ENCODE results near the gene CERT1. TPM values are rescaled to one million over a fixed set of nuclear protein-coding genes. Genes with fewer than 3 reads are reported as not detected.

CERT1 gene
- total RNA-seq, 1 donor from 2014 or later, result 38.3 TPM

DNA sequence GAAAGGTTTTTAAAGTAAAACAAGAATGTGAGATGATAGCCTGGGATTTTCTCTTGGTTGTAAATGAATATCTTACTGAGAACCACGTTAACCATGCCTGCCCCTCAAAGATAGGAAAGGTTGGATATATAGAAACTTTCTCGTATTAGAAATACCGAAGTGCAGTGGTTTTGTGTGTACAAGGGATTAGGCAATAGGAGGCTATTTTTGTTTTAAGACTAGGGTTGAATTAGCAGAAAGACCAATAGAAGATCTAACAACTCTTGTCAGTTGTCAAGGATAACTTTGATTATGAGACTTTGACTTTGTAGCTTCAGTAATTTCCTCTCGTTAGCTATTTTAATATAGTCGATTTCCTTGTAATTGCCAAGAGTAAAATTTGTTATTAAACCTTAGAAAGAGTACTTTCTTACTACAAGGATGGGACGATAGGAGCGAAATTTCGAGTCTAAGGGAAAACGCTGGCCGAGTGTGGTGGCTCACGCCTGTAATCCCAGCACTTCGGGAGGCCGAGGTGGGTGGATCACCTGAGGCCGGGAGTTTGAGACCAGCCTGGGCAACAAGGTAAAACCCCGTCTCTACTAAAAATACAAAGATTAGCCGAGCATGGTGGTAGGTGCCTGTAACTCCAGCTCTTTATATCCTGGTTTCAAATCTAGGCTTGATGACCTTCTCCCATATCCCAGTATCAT is 1.1 kb upstream of the CERT1 start:
- Mint-ChIP-seq H3K4me3 (peak overlapping the region; percentile 98), H3K4me1 (peaks cover 37% of the 10 kb centered on the region), H3K9me3 (peaks cover 9% of the 10 kb centered on the region), H3K27me3 (ENCODE audit: low read depth) (no peaks in the 10 kb centered on the region), H3K36me3 (peaks cover 9% of the 10 kb centered on the region), H3K27ac (peak overlapping the region; percentile 98)
- no peak for DNase-seq (ENCODE audit: low spot score in 2 of 2, unreplicated experiment in 2 of 2)
- TF ChIP-seq, protein P1, sequence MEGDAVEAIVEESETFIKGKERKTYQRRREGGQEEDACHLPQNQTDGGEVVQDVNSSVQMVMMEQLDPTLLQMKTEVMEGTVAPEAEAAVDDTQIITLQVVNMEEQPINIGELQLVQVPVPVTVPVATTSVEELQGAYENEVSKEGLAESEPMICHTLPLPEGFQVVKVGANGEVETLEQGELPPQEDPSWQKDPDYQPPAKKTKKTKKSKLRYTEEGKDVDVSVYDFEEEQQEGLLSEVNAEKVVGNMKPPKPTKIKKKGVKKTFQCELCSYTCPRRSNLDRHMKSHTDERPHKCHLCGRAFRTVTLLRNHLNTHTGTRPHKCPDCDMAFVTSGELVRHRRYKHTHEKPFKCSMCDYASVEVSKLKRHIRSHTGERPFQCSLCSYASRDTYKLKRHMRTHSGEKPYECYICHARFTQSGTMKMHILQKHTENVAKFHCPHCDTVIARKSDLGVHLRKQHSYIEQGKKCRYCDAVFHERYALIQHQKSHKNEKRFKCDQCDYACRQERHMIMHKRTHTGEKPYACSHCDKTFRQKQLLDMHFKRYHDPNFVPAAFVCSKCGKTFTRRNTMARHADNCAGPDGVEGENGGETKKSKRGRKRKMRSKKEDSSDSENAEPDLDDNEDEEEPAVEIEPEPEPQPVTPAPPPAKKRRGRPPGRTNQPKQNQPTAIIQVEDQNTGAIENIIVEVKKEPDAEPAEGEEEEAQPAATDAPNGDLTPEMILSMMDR (IDR thresholded peaks at IDR 0.05; ENCODE audit: unreplicated experiment), result no peak

- TF ChIP-seq, protein P1 (IDR thresholded peaks at IDR 0.05; ENCODE audit: unreplicated experiment), result no peak
- Mint-ChIP-seq H3K27ac (peak overlapping the region; percentile 98), H3K27me3 (ENCODE audit: low read depth) (no peaks in the 10 kb centered on the region), H3K4me3 (peak overlapping the region; percentile 98), H3K9me3 (peaks cover 10% of the 10 kb centered on the region), H3K36me3 (peaks cover 4% of the 10 kb centered on the region), H3K4me1 (peaks cover 38% of the 10 kb centered on the region)
- DNase-seq (ENCODE audit: low spot score in 2 of 2, unreplicated experiment in 2 of 2), result peak in 1 of 2 experiments; percentile 46
Observed at GRCh38 chr5:75510836-75511434, 494 bp downstream of the CERT1 start.

DNA sequence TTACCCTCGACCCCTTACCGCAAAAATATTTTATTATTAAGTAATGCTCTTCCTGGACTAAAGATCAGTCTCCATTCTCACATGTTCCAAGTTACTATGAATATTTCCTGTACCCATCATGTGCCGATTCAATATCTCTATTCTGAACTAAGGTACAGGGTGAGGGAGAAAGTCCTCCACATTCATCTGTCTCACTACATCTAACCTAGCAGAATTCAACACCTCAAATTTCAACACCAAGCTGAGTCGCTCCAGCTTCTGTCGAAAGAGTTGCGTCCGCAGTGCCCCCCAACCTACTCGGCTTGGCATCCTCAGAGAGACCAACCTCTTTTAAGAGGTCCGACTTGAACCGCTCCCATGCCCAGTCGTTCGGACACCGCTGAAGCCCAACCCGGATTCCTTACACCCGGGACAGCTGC is 1.0 kb downstream of the CERT1 start:
- H3K27ac Mint-ChIP-seq, result peak overlapping the region; percentile 98
- TF ChIP-seq, protein P1 (IDR thresholded peaks at IDR 0.05; ENCODE audit: unreplicated experiment), result no peak
- peaks cover 43% of the 10 kb centered on the region for H3K4me1 Mint-ChIP-seq
- DNase-seq (ENCODE audit: low spot score in 2 of 2, unreplicated experiment in 2 of 2), result no peak
- peak overlapping the region; percentile 98 for H3K4me3 Mint-ChIP-seq
- no peaks in the 10 kb centered on the region for H3K27me3 Mint-ChIP-seq (ENCODE audit: low read depth)
- peaks cover 10% of the 10 kb centered on the region for H3K9me3 Mint-ChIP-seq
- H3K36me3 Mint-ChIP-seq, result peaks cover 4% of the 10 kb centered on the region

DNA sequence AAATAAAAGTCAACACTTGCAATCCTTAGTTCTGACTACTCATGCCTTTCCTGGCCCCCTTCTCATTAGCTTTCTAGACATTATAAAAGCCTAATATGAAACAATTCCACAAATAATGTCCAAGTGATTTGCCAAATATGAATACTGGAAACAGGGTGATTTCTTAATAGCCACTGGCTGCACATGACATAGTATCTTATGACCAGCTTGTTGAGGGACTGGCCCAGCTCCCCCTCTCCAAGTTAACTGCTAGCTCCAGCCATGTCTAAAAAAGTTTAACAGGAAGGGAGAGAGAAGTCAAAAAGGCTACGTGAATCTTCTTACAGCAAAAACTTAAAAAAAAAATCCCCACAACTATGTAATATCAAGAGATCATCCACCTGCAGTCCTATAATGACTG is 1.5 kb downstream of the CERT1 start:
- Mint-ChIP-seq H3K27ac (peak overlapping the region; percentile 79), H3K4me3 (peak overlapping the region; percentile 98), H3K9me3 (peaks cover 10% of the 10 kb centered on the region), H3K36me3 (peaks cover 6% of the 10 kb centered on the region), H3K27me3 (ENCODE audit: low read depth) (no peaks in the 10 kb centered on the region), H3K4me1 (peaks cover 45% of the 10 kb centered on the region)
- TF ChIP-seq, protein P1 (IDR thresholded peaks at IDR 0.05; ENCODE audit: unreplicated experiment), result no peak
- no peak for DNase-seq (ENCODE audit: low spot score in 2 of 2, unreplicated experiment in 2 of 2)

GRCh38 chr5:75509546-75509945 is 1.9 kb downstream of the CERT1 start:
- Mint-ChIP-seq H3K27ac (no peak overlapping the region), H3K4me3 (peak overlapping the region; percentile 98), H3K36me3 (peaks cover 8% of the 10 kb centered on the region), H3K4me1 (peaks cover 45% of the 10 kb centered on the region), H3K27me3 (ENCODE audit: low read depth) (no peaks in the 10 kb centered on the region), H3K9me3 (peaks cover 10% of the 10 kb centered on the region)
- TF ChIP-seq, protein P1 (IDR thresholded peaks at IDR 0.05; ENCODE audit: unreplicated experiment), result no peak
- no peak for DNase-seq (ENCODE audit: low spot score in 2 of 2, unreplicated experiment in 2 of 2)
